ENCODE data around the gene LDLRAD3. TPM values are rescaled to one million over a fixed set of nuclear protein-coding genes. Genes with fewer than 3 reads are reported as not detected.

LDLRAD3 gene
- total RNA-seq, 1 donor from 2014 or later: 32.5 TPM

GRCh38 chr11:36229091-36229705 is 285.3 kb downstream of the LDLRAD3 start:
- no peak for DNase-seq (ENCODE audit: low read depth)

GRCh38 chr11:36230779-36231699 is 287.2 kb downstream of the LDLRAD3 start:
- peak; percentile 33 for DNase-seq (ENCODE audit: low read depth)

GRCh38 chr11:36233204-36233603 is 289.3 kb downstream of the LDLRAD3 start:
- peak; percentile 61 for DNase-seq (ENCODE audit: low read depth)

DNA sequence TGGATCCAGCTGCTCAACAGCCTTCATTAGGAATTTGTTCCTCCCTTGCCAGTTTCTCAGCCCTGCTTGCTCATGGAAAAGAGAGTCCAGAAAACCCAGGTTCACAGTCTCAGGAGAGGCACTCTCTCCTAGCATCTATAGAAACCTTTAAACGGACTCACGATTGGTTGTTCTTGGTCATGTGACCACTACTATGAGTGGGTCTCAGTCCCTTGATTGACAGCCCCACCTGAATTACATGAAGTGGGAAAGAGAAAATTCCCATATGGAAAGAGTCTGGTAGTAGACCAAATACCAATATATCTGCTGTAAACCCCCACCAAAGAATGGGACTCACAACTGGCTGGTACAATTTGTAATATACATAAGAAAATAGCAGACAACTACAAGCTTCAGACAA is 291.0 kb downstream of the LDLRAD3 start:
- no peak for DNase-seq (ENCODE audit: low read depth)

DNA sequence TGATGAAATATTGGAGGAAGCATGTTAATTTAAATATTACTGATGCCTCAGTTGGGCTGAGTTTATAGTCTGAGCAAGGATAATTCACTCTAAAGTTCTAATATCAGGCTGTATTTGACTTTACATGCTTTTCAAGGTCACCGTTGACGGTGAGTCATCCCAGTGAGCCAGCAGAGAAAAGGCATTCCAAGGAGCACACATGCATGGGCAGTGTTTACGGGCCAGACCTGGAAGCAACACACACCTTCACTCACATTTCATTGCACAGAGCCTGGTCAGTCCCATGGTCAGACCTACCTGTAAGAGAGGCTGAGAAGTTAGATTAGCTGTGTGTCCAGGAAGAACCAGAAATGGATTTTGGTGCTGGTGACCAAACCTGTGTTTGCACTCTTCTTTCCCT is 291.9 kb downstream of the LDLRAD3 start:
- DNase-seq (ENCODE audit: low read depth): no peak

- DNase-seq (ENCODE audit: low read depth): no peak
These were observed 293.5 kb downstream of the LDLRAD3 start for GRCh38 chr11:36237391-36237790.

DNA sequence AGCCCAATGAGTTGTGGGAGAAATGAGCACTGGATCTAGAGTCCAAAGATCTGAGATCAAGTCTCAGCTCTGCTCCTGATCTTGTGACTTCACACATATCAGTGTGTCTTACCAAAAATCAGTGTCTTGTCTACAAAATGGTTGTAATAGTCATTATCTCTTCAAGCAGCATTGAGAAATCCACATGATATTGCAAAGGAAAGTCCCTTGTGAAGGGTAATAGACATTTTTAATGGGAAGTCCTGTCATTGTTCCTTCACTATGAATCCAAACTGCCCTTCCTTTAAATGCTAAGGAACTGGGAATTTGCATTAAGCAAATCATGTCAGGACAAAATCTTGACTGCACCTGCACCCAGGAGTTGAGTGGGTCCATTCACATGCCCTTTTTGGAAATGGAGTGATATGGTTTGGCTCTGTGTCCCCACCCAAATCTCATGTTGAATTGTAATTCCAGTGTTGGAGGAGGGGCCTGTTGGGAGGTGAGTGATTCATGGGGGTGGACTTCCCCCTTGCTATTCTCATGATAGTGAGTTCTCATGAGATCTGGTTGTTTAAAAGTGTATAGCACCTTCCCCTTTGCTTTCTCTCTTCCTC is 294.3 kb downstream of the LDLRAD3 start:
- DNase-seq (ENCODE audit: low read depth): no peak

- no peak for DNase-seq (ENCODE audit: low read depth)
These were observed 295.0 kb downstream of the LDLRAD3 start for GRCh38 chr11:36238881-36239280.

- DNase-seq (ENCODE audit: low read depth): no peak
These were observed 295.8 kb downstream of the LDLRAD3 start for GRCh38 chr11:36239636-36240035.

DNA sequence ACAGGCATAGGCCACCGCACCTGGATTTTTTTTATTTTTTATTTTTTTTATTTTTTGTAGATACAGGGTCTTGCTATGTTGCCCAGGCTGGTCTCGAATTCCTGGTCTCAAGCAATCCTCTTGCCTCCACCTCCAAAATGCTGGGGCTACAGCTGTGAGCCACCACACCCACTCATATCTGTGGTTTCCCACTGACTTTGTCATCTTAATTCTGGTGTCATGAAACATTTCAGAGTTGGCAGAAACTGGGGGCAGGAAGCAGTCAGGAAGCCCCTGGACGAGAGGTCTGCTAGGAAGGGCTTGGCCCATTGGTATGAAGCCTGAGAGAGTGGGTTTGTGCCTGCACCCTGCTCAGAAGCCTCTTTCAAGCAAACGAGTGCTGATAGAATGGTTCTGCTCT is 296.3 kb downstream of the LDLRAD3 start:
- peak; percentile 48 for DNase-seq (ENCODE audit: low read depth)

GRCh38 chr11:36240801-36241200 is 296.9 kb downstream of the LDLRAD3 start:
- no peak for DNase-seq (ENCODE audit: low read depth)

GRCh38 chr11:36241497-36241896 is 297.6 kb downstream of the LDLRAD3 start:
- DNase-seq (ENCODE audit: low read depth): no peak

- no peak for DNase-seq (ENCODE audit: low read depth)
These were observed 299.8 kb downstream of the LDLRAD3 start for GRCh38 chr11:36243641-36244040.

GRCh38 chr11:36247493-36247892 is 303.6 kb downstream of the LDLRAD3 start:
- DNase-seq (ENCODE audit: low read depth): no peak

GRCh38 chr11:36248436-36248835 is 304.6 kb downstream of the LDLRAD3 start:
- no peak for DNase-seq (ENCODE audit: low read depth)

- peak; percentile 30 for DNase-seq (ENCODE audit: low read depth)
These were observed 305.4 kb downstream of the LDLRAD3 start for GRCh38 chr11:36249246-36249645.

DNA sequence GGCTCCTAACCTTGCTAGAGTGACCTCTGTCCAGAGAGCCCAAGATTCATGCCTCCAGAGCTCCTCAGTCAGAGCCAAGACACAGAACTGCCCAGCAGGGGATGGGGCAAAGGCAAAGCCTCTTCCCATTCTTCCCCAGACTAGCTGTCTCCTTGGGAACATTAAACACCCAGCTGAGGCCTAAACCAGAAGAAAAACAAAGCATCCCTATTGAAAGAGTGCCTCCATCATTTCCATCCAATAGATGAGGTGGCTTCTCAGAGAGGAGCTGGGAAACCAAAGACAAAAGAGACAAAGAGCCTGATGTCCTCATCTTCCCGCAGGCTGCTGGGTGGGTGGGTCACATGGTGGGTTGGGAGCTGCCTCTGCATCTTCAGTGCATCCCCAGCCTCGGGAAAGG is 308.0 kb downstream of the LDLRAD3 start:
- no peak for DNase-seq (ENCODE audit: low read depth)

DNA sequence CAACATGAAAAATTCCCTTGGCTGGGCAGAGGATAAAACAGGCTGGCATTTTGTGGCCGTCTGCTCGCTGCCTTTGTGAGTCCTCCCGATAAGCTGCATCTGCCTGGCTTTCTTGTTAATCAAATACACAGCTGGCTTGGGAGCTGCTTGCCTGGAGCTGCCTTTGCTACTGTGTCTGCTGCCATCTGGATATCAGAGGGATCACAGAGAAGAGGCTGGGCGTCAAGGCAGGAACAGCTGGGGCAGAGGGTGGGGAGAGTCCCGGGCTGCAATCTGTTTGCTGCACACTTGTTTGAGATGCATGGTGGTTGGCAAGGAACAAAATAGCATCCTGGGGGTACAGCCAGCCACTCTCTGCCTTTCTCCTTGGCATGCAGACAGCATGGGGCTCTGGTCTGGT is 309.4 kb downstream of the LDLRAD3 start:
- DNase-seq (ENCODE audit: low read depth): peak; percentile 83

DNA sequence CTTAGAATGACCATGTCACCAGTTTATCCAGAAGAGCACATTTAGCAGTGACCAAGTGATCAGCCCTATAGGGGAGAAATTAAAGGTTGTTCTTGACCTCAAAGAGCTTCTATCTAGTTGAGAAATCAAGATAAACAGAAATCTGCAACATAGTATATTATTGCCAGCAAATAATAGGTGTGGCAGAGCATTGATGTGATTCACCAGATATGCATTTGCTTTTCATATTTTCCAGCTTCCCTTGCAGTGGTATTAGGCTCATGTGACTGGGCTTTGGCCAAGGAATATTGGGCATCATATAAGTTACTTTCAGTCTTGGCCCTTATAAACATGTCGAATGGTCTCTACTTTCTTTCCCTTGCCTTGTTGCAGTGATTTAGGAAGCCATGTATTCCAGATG is 310.9 kb downstream of the LDLRAD3 start:
- peak; percentile 11 for DNase-seq (ENCODE audit: low read depth)

GRCh38 chr11:36257351-36257750 is 313.5 kb downstream of the LDLRAD3 start:
- DNase-seq (ENCODE audit: low read depth): peak; percentile 43

DNA sequence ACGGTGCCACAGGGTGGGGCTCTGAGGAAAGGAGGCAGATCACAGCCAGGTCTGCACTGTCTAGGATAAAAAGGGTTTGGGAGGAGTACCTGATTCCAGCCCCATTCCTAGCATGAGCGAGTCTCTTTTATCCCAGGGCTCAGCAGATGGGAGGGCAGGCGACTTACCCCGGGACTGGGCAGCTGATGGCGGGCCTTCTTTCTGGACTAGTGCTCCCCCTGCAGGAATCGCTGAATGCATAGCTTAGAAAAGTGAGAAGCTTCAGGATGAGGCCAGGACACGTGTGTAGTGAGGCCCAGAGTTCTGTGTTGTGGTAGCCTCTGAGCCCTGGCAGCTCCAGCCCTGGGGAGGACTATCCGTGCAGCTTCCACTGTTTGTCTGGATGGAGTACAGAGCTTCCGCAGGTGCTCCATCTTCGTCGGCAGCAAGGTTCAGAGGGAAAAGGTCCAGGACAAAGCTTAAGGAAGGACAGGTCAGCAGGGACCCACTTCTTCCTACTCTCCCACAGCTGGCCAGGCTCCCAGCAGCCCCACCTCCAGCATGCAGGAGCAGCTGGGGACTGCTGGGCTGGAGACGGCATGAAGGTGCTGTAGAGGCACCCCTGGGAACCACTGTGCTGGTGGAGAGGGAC is 315.0 kb downstream of the LDLRAD3 start:
- peak; percentile 64 for DNase-seq (ENCODE audit: low read depth)

DNA sequence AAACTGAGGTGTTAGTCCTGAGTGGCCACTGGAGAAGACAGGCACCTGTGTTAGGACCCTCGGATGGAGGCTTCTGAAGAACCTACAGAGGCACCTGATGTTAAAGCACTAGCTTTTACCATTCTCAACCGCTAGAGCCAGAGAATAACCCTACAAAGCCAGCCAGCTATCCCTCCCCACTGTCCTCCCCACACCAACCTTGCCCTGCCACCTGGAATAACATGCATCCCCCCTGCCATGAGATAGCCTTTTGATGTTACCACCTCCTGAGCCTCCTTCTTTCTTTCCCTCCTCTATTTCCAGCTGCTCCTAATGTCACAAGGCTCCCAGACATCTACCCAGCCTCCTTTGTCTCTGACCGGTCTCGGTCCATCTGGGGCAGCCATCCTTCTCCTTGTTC is 317.2 kb downstream of the LDLRAD3 start:
- DNase-seq (ENCODE audit: low read depth): no peak

Data from myocyte (in vitro differentiated cells).